SHP77 (cell line): ENCODE results near the gene NUP107.

ENCODE experiments used
- DNase-seq, 2 experiments: peaks; one replicate each; lab custom pipeline; 2025; lab: John Stamatoyannopoulos, UW

Gene NUP107

GRCh38 chr12:68743356-68743755, 56.6 kb downstream of the NUP107 start:
- DNase-seq = no peak

GRCh38 chr12:68745376-68745903, 58.7 kb downstream of the NUP107 start:
- no peak for DNase-seq

- DNase-seq = peak; percentile 94
These were observed 59.3 kb downstream of the NUP107 start, which contains the start of gene SLC35E3 for GRCh38 chr12:68745904-68746571. SLC35E3 (plus strand) TSS chr12:68746176; CDS start chr12:68746378, 202 bp downstream.

- DNase-seq = peak; percentile 23 to 48
These were observed 59.9 kb downstream of the NUP107 start for GRCh38 chr12:68746572-68747180.

GRCh38 chr12:68749443-68749842, 62.7 kb downstream of the NUP107 start:
- no peak for DNase-seq

GRCh38 chr12:68749861-68750260, 63.1 kb downstream of the NUP107 start:
- no peak for DNase-seq

- no peak for DNase-seq
These were observed 63.7 kb downstream of the NUP107 start for GRCh38 chr12:68750506-68750905.

GRCh38 chr12:68755536-68756243, 68.9 kb downstream of the NUP107 start:
- DNase-seq = no peak

- DNase-seq = no peak
These were observed 73.1 kb downstream of the NUP107 start for GRCh38 chr12:68759852-68760251.

GRCh38 chr12:68760806-68761441, 74.1 kb downstream of the NUP107 start:
- DNase-seq = no peak

- DNase-seq = no peak
These were observed 74.6 kb downstream of the NUP107 start for GRCh38 chr12:68761442-68761812.

GRCh38 chr12:68761901-68762630, 75.3 kb downstream of the NUP107 start:
- DNase-seq = no peak

- DNase-seq = no peak
These were observed 75.9 kb downstream of the NUP107 start for GRCh38 chr12:68762691-68763090.

- DNase-seq = no peak
These were observed 78.9 kb downstream of the NUP107 start for GRCh38 chr12:68765696-68766095.

GRCh38 chr12:68766646-68767045, 79.9 kb downstream of the NUP107 start:
- no peak for DNase-seq

- DNase-seq = no peak
These were observed 80.4 kb downstream of the NUP107 start for GRCh38 chr12:68767191-68767590.

GRCh38 chr12:68768431-68768939, 81.7 kb downstream of the NUP107 start:
- no peak for DNase-seq

GRCh38 chr12:68769941-68770340, 83.2 kb downstream of the NUP107 start:
- no peak for DNase-seq

GRCh38 chr12:68771223-68771925, 84.6 kb downstream of the NUP107 start:
- no peak for DNase-seq

- no peak for DNase-seq
These were observed 85.9 kb downstream of the NUP107 start for GRCh38 chr12:68772714-68773113.

- no peak for DNase-seq
These were observed 86.8 kb downstream of the NUP107 start for GRCh38 chr12:68773582-68773981.
